Measurements from ENCODE around the gene TBRG1.

Gene TBRG1

GRCh38 chr11:124581817-124582216 lies 40.8 kb upstream of the TBRG1 start:
- H3K27me3 ChIP-seq (ENCODE audit: insufficient read depth, poor library complexity, severe bottlenecking) = peaks cover 2% of the 10 kb centered on the region
- DNase-seq (ENCODE audit: low read depth in 1 of 2, low spot score in 1 of 2) = no peak
- TF ChIP-seq, protein P1, sequence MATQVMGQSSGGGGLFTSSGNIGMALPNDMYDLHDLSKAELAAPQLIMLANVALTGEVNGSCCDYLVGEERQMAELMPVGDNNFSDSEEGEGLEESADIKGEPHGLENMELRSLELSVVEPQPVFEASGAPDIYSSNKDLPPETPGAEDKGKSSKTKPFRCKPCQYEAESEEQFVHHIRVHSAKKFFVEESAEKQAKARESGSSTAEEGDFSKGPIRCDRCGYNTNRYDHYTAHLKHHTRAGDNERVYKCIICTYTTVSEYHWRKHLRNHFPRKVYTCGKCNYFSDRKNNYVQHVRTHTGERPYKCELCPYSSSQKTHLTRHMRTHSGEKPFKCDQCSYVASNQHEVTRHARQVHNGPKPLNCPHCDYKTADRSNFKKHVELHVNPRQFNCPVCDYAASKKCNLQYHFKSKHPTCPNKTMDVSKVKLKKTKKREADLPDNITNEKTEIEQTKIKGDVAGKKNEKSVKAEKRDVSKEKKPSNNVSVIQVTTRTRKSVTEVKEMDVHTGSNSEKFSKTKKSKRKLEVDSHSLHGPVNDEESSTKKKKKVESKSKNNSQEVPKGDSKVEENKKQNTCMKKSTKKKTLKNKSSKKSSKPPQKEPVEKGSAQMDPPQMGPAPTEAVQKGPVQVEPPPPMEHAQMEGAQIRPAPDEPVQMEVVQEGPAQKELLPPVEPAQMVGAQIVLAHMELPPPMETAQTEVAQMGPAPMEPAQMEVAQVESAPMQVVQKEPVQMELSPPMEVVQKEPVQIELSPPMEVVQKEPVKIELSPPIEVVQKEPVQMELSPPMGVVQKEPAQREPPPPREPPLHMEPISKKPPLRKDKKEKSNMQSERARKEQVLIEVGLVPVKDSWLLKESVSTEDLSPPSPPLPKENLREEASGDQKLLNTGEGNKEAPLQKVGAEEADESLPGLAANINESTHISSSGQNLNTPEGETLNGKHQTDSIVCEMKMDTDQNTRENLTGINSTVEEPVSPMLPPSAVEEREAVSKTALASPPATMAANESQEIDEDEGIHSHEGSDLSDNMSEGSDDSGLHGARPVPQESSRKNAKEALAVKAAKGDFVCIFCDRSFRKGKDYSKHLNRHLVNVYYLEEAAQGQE (IDR thresholded peaks at IDR 0.05; ENCODE audit: insufficient replicate concordance, low read depth) = no peak
- no peak for TF ChIP-seq POLR2AphosphoS5 (IDR thresholded peaks at IDR 0.05; ENCODE audit: low read depth)
- TF ChIP-seq SPI1 (IDR thresholded peaks at IDR 0.05; ENCODE audit: borderline replicate concordance, low read depth) = no peak
- no peak for TF ChIP-seq GABPA (IDR thresholded peaks at IDR 0.05; ENCODE audit: low read depth)
- TF ChIP-seq CTCF (IDR thresholded peaks at IDR 0.05; ENCODE audit: insufficient read depth, low read length) = no peak
- H3K27ac ChIP-seq (replicated peaks) = no peak overlapping the region
- no peak overlapping the region for H3K4me3 ChIP-seq (replicated peaks; ENCODE audit: insufficient read depth, low read length)

GRCh38 chr11:124582565-124582964 lies 40.1 kb upstream of the TBRG1 start:
- no peak overlapping the region for H3K4me3 ChIP-seq (replicated peaks; ENCODE audit: insufficient read depth, low read length)
- TF ChIP-seq GABPA (IDR thresholded peaks at IDR 0.05; ENCODE audit: low read depth) = no peak
- DNase-seq (ENCODE audit: low read depth in 1 of 2, low spot score in 1 of 2) = no peak
- H3K27me3 ChIP-seq (ENCODE audit: insufficient read depth, poor library complexity, severe bottlenecking) = peaks cover 2% of the 10 kb centered on the region
- no peak overlapping the region for H3K27ac ChIP-seq (replicated peaks)

DNA sequence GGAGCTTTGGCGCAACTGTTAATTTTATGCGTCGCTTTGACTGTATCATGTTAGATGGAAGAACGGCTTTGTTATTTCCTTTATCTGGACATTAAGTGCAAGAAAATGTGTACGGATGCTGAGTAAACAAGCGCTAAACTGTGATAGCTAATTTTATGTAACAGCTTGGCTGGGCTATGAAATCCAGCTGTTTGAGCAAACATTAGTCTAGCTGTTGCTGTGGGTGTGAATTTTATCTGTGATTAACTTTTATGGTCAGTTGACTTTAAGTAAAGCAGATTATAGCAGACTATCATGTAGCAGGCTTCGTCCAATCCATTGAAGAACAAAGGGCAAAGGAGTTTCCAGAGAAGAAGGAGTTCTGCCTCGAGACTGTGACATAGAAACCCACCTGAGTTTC lies 38.9 kb upstream of the TBRG1 start:
- no peak overlapping the region for H3K27ac ChIP-seq (replicated peaks)
- no peak for DNase-seq (ENCODE audit: low read depth in 1 of 2, low spot score in 1 of 2)
- TF ChIP-seq, protein P1 (IDR thresholded peaks at IDR 0.05; ENCODE audit: insufficient replicate concordance, low read depth) = no peak
- TF ChIP-seq SPI1 (IDR thresholded peaks at IDR 0.05; ENCODE audit: borderline replicate concordance, low read depth) = no peak
- TF ChIP-seq CTCF (IDR thresholded peaks at IDR 0.05; ENCODE audit: insufficient read depth, low read length) = no peak
- no peak for TF ChIP-seq GABPA (IDR thresholded peaks at IDR 0.05; ENCODE audit: low read depth)
- no peak for TF ChIP-seq POLR2AphosphoS5 (IDR thresholded peaks at IDR 0.05; ENCODE audit: low read depth)
- peaks cover 2% of the 10 kb centered on the region for H3K27me3 ChIP-seq (ENCODE audit: insufficient read depth, poor library complexity, severe bottlenecking)
- H3K4me3 ChIP-seq (replicated peaks; ENCODE audit: insufficient read depth, low read length) = no peak overlapping the region

DNA sequence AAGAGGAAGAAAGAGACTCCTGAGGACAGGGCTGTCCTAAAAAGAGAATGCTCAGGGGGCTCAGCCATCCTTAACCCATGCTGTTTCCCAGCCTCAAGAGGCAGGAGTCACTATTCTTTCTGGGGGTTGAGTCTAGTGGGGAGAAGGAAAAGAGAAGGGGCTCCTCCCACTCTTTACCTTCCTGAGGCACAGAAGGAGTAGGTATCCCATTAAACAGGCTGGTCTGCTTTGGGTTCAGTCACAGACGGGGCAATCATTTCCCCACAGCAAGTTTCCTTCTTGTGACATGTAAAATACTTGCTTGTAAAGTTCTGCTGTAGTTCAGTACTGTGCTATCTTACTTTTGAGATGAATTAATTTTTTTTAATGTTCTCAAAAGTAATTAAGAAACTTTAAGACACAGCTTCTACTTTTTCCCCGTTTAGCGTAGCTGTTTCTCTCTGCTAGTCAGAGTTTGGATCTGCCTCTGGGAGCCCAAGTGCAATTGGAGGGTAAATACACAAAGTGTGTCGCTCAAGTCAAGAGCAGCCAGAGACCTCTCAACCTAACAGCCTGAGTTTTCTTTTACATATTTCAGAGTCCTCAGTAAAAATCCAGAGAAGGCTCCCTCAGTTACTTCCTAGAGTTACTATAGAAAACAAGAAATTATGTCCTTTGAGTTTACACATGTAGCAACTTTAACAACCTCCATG lies 37.8 kb upstream of the TBRG1 start:
- TF ChIP-seq GABPA (IDR thresholded peaks at IDR 0.05; ENCODE audit: low read depth) (no peak), CTCF (IDR thresholded peaks at IDR 0.05; ENCODE audit: insufficient read depth, low read length) (no peak), SPI1 (IDR thresholded peaks at IDR 0.05; ENCODE audit: borderline replicate concordance, low read depth) (no peak), POLR2AphosphoS5 (IDR thresholded peaks at IDR 0.05; ENCODE audit: low read depth) (no peak)
- TF ChIP-seq, protein P1 (IDR thresholded peaks at IDR 0.05; ENCODE audit: insufficient replicate concordance, low read depth) = no peak
- DNase-seq (ENCODE audit: low read depth in 1 of 2, low spot score in 1 of 2) = no peak
- no peak overlapping the region for H3K4me3 ChIP-seq (replicated peaks; ENCODE audit: insufficient read depth, low read length)
- H3K27me3 ChIP-seq (ENCODE audit: insufficient read depth, poor library complexity, severe bottlenecking) = peaks cover 2% of the 10 kb centered on the region
- H3K27ac ChIP-seq (replicated peaks) = no peak overlapping the region

Measured in HL-60 (cell line).